ENCODE data around the gene SLC7A8.

DNA sequence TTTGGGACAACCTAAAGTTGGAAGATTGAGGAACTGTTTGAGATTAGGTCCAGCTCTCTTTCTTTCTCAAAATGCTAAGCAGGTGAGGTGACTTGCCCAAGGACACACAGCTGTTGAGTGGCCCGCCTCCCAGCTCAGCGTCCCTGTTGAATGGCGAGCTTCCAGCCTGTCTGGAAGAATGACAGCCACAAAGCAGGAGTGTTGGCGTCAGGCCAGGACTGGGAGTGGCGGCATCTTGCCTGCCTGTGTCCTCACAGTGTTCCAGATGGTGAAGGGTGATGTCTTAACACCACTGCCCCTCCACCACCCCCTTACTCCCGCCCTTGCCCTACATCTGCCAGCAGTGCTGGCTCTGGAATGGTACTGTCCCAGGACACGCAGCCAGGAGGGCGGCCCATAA, 60.0 kb downstream of the SLC7A8 start:
- TF ChIP-seq, protein P1, sequence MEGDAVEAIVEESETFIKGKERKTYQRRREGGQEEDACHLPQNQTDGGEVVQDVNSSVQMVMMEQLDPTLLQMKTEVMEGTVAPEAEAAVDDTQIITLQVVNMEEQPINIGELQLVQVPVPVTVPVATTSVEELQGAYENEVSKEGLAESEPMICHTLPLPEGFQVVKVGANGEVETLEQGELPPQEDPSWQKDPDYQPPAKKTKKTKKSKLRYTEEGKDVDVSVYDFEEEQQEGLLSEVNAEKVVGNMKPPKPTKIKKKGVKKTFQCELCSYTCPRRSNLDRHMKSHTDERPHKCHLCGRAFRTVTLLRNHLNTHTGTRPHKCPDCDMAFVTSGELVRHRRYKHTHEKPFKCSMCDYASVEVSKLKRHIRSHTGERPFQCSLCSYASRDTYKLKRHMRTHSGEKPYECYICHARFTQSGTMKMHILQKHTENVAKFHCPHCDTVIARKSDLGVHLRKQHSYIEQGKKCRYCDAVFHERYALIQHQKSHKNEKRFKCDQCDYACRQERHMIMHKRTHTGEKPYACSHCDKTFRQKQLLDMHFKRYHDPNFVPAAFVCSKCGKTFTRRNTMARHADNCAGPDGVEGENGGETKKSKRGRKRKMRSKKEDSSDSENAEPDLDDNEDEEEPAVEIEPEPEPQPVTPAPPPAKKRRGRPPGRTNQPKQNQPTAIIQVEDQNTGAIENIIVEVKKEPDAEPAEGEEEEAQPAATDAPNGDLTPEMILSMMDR (IDR thresholded peaks at IDR 0.05) = no peak
- no peak for TF ChIP-seq POLR2A (IDR thresholded peaks at IDR 0.05)

Data from thyroid gland (tissue), 4 donors.